HG03457 (cell line): ENCODE data around the gene KIAA1210.

Experiments
- ATAC-seq: cut with Tn5 transposase; IDR thresholded peaks from one replicate; pipeline ENCODE4 v1.9.1; 2021; ENCODE audit warnings: moderate number of reproducible peaks; ENCODE audit not compliant: unreplicated experiment

Gene KIAA1210

GRCh38 chrX:119093991-119094735 is 33.4 kb downstream of the KIAA1210 start:
- ATAC-seq = no peak

GRCh38 chrX:119090627-119091026 is 37.0 kb downstream of the KIAA1210 start:
- ATAC-seq = no peak

DNA sequence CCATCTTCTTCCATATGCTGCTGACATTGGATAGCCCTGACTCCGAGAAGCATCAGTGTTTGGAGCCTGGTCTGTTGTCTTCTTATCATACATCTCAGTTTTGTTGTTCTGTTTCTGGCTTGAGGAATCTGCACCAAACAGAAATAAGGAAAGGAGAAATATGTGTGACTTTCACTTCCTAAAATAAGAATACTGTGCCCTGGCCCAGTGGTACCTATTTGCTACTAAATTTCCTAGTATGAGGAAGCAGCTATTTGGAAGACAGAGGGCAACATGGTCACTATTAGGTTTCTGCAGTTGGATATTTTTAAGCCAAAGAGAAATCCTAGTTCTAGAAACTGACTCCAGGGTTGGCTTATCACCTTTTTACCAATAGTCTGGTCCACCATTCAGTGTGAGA is 38.0 kb downstream of the KIAA1210 start:
- ATAC-seq = no peak

DNA sequence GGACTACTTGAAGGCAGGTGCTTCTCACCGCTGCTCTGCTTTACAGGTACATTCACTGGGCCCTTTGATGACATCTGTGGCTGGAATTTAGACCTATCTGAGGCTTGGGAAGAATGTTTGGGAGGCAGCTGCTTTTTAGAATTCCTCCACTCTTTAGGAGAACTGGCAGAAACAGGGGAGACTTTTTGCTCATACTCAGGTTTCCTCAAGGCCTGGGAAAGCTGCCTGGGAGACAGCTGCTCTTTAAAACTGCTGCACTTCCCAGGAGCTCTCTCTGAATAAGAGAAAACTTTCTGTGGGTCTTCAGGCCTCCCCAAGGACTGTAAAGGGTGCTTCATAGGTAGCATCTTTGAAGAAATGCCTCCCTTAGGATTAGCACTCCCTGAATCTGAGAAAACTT is 40.5 kb downstream of the KIAA1210 start:
- ATAC-seq = no peak

DNA sequence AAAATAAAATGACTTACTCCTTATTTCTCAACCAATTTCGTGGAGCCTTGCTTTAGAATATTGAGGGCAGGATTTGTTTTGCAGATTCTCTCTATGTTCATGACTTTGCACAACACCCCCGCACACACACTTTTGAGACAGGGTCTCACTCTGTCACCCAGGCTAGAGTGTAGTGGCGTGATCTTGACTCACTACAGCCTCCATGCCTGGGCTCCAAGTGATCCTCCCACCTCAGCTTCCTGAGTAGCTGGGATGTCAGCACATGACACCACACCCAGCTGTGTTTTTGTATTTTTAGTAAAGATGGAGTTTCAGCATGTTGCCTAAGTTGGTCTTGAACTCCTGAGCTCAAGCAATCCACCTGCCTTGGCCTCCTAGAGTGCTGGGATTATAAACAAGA is 42.8 kb downstream of the KIAA1210 start:
- ATAC-seq = no peak

GRCh38 chrX:119082278-119082677 is 45.3 kb downstream of the KIAA1210 start:
- no peak for ATAC-seq

GRCh38 chrX:119075270-119076025 is 52.2 kb downstream of the KIAA1210 start:
- no peak for ATAC-seq

GRCh38 chrX:119073911-119074310 is 53.7 kb downstream of the KIAA1210 start:
- no peak for ATAC-seq

DNA sequence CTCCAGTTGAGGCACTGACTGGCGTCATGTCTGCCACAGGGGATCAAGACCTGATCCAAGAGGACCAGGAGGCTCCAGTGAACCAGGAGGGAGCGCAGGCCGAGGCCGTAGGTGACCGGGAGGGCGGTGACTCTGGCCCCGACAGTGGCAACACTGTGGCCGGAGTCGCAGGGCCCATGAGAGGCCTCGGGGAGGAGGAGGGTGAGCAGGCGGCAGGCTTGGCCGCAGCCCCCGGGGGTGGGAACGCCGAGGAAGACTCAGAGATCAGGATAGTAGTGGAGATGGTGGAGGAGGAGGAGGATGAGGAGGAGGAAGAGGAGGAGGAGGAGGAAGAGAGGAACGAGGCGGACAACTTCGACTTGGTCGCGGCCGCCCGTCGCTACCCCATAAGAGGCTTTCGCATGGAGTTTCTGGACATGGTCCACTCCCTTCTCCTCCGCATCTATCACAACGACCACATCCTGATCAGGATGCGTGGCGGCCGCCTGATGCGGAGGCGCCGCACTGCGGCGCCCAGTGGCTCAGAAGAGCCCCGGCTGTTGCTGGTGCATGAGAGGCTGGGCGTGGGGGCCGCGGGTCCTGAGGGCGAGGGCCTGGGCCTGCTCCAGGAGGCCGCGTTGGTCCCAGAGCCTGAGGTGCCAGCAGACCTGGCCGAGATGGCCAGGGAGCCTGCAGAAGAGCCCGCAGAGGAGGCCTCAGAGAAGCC is 54.3 kb downstream of the KIAA1210 start:
- ATAC-seq = no peak

DNA sequence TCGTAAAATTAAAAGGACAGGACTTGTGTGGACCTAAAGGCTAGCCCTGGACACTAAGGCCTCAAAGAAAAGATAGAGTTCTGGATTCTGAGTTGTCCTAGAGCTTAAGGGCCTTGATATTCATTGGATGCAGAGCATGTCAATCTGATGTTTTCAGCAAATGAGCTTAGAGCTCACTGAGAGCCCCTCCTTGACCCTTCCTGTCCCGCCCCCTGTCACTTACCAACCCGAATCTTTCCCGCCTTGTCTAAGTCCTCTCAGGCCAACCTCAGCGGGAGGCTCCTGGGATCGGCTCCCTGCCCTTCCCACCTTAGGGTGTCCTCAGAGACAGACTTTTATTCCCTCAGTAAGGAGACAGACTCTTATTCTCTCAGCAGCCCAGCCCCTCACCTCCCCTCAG is 54.9 kb downstream of the KIAA1210 start, which contains the start of gene CT47C1:
TSS of gene CT47C1 (plus strand) at position 250 of the 400 bp plus-strand sequence. CDS start 233 bp downstream, outside the sequence.
- ATAC-seq = no peak

DNA sequence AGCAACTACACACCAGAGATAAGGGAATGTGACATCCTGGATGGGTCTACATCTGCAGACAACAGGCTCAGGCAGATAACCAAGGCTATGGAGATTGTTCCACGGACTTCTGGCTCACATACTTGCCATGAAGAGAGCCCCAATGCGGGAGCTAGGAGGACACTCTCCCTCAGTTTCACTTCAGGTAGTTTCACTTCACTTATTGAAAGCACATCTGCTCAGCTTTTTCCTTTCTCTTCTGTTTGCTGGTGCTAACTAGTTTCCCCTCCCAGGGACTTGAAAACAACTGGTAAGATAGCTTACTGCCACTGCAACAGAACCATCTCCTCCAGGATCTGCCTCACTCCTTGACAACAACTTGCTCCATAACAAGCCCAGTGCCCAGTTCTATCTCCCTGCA is 56.2 kb downstream of the KIAA1210 start:
- peak; percentile 72 for ATAC-seq

- no peak for ATAC-seq
Observed at GRCh38 chrX:119069762-119070161, 57.9 kb downstream of the KIAA1210 start.

GRCh38 chrX:119069128-119069527 is 58.5 kb downstream of the KIAA1210 start:
- no peak for ATAC-seq

- ATAC-seq = no peak
Observed at GRCh38 chrX:119067023-119067739, 60.4 kb downstream of the KIAA1210 start.

DNA sequence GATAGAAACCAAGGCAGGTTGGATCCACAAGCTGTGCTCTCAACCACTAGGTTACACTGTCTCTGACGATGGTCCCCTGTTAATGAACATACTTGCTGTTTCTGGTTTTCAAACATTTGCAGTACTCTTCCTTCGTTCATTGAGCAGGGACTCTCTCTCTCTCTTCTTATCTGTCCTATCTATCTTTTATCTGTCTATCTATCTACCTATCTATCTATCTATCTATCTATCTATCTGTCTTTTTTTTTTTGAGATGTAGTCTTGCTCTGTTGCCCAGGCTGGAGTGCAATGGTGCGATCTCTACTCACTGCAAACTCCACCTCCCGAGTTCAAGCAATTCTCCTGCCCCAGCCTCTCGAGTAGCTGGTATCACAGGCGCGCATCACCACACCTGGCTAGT is 64.2 kb downstream of the KIAA1210 start:
- no peak for ATAC-seq

DNA sequence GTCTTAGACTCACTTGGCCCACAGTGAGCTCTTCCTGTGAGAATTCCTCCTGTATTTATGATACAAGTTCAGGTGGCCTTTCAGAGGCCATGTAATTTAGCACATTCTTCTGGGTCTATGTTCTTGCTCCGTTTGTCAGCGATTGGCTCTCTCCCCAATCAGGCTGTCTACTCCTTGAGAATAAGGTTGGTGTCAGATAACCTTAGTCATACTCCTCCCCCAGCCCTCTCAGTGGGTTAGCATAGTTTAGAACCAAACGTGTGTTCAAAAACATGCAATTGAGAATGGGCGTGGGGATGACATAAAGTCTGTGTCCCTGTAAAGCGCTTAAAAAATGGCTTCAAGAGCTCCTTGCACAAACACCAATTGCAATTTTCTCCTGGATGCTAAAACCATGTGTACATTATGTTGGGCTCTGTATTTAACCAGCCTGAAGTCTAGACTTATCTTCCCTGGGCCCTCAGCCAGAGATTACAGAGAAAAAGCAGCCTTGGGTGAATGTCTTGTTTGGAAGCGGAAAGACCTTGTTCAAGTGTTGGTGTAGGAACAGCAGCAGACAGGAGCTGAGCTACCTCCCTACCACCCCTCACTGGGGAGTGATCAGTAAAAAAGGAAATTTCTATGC is 64.8 kb downstream of the KIAA1210 start:
- ATAC-seq = no peak

DNA sequence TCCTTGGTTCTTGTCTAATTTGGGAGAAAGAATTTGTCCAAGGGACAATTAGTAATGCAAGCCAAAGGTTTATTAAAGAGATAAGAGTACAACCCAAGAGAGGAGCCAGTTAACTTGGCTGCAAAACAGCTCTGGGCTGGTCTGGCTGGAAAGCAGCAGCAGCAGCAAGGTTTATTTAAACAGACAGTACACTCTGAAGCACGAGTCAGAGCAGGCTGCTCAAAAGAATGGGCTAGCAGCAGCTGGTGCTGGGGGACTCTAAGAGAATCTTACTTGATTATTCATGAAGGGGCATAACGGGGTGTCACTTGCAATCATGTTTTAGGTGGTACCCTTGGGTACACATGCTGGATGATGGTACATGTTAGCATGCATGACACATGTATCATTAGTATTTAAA is 71.9 kb downstream of the KIAA1210 start:
- ATAC-seq = no peak

GRCh38 chrX:119045884-119046283 is 81.7 kb downstream of the KIAA1210 start:
- no peak for ATAC-seq

DNA sequence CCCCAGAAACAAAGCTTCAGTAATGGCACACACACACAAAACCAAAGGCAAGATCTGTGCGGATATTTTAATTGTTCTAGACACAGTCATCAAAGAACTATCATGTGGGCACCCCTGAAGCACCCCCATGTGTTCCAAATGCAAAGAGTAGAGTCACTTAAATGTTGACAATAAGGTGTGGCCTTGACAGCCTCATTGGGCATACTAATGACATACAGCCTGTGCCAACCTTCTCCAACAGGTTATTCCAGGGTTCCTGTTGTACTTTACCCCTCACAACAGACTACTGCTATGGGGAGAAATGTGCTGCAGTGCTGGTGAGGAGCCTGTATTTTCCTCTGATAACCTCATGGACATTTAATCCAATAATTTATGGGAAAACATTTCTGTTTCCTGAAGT is 84.6 kb downstream of the KIAA1210 start:
- no peak for ATAC-seq

- ATAC-seq = no peak
Observed at GRCh38 chrX:119042040-119042439, 85.6 kb downstream of the KIAA1210 start.

- ATAC-seq = no peak
Observed at GRCh38 chrX:119041175-119041574, 86.4 kb downstream of the KIAA1210 start.
